IMR-90 (cell line): Measurements from ENCODE around the gene ZYG11B. TPM values are rescaled to one million over a fixed set of nuclear protein-coding genes. Genes with fewer than 3 reads are reported as not detected.

ENCODE experiments used
- ATAC-seq: fragments of 200-7000 bp; cut with Tn5 transposase; 2 replicates; pipeline ENCODE4 v1.9.1; 2020; ENCODE audit warnings: low read depth, mild to moderate bottlenecking, moderate library complexity
- BruUV-seq: library from RNA; stranded (reverse); fragments of 400-500 nt; replicated peaks from 2 replicates; lab custom pipeline; 2021; lab: Mats Ljungman, UMichigan
- CTCF ChIA-PET: fragments of 300-600 bp; formaldehyde crosslinking; extraction: SDS; loops from one replicate; lab custom pipeline; 2021; ENCODE audit warnings: antibody characterized with exemption; lab: Yijun Ruan, JAX
- POLR2A ChIA-PET: fragments of 300-600 bp; sonication (Branson Sonifier 250); formaldehyde crosslinking; loops from one replicate; lab custom pipeline; 2022; ENCODE audit warnings: antibody characterized with exemption; ENCODE audit not compliant: unreplicated experiment; lab: Charles Lee
- DNase-seq: peaks from one replicate; pipeline ENCODE4 v3.0.0; 2013
- H2AFZ ChIP-seq: replicated peaks from 2 replicates; pipeline ENCODE3; 2013; ENCODE audit warnings: low read length, mild to moderate bottlenecking; ENCODE audit not compliant: poor library complexity
- H2AK5ac ChIP-seq: 2 replicates; pipeline ENCODE4 v1.6.1; 2013; ENCODE audit warnings: low read depth, low read length, inconsistent platforms
- H2AK9ac ChIP-seq: replicated peaks from 2 replicates; pipeline ENCODE3; 2013; ENCODE audit warnings: mild to moderate bottlenecking, low read depth, low read length, moderate library complexity; ENCODE audit not compliant: poor library complexity
- H2BK120ac ChIP-seq: 2 replicates; pipeline ENCODE4 v1.6.1; 2013; ENCODE audit warnings: low read depth, low read length, inconsistent platforms
- H2BK15ac ChIP-seq: 3 replicates; pipeline ENCODE4 v1.6.1; 2013; ENCODE audit warnings: low read depth, low read length, inconsistent platforms
- H2BK20ac ChIP-seq: 2 replicates; pipeline ENCODE4 v1.6.1; 2013; ENCODE audit warnings: low read depth, mild to moderate bottlenecking, inconsistent platforms, low read length, moderate library complexity
- H2BK5ac ChIP-seq: 2 replicates; pipeline ENCODE4 v1.6.1; 2013; ENCODE audit warnings: mild to moderate bottlenecking, low read depth, low read length, inconsistent platforms; ENCODE audit not compliant: poor library complexity, severe bottlenecking
- H3K14ac ChIP-seq: replicated peaks from 2 replicates; pipeline ENCODE4 v1.6.1; 2013; ENCODE audit warnings: low read depth, low read length, inconsistent platforms
- H3K18ac ChIP-seq: 2 replicates; pipeline ENCODE4 v1.6.1; 2013; ENCODE audit warnings: low read depth, low read length, control low read depth
- H3K23ac ChIP-seq: 2 replicates; pipeline ENCODE4 v1.6.1; 2013; ENCODE audit warnings: low read depth, low read length, inconsistent platforms
- H3K27ac ChIP-seq: 2 replicates; pipeline ENCODE4 v1.5.1; 2013; ENCODE audit warnings: mild to moderate bottlenecking, control low read depth, low read length; ENCODE audit not compliant: insufficient read depth
- H3K27me3 ChIP-seq: 2 replicates; pipeline ENCODE4 v1.6.1; 2013; ENCODE audit warnings: low read length; ENCODE audit not compliant: control insufficient read depth, insufficient read depth
- H3K36me3 ChIP-seq: 2 replicates; pipeline ENCODE4 v1.6.1; 2013; ENCODE audit warnings: low read length, mixed read lengths; ENCODE audit not compliant: control insufficient read depth, insufficient read depth
- H3K4ac ChIP-seq: 2 replicates; pipeline ENCODE4 v1.6.1; 2013; ENCODE audit warnings: low read depth, low read length, inconsistent platforms
- H3K4me1 ChIP-seq: 2 replicates; pipeline ENCODE4 v1.6.1; 2013; ENCODE audit warnings: low read length, mixed read lengths; ENCODE audit not compliant: control insufficient read depth, insufficient read depth
- H3K4me2 ChIP-seq: 2 replicates; pipeline ENCODE4 v1.6.1; 2013; ENCODE audit warnings: low read depth, mild to moderate bottlenecking, control low read depth, low read length, moderate library complexity
- H3K4me3 ChIP-seq: 2 replicates; pipeline ENCODE4 v1.5.1; 2013; ENCODE audit warnings: low read depth, mild to moderate bottlenecking, control low read depth, low read length, moderate library complexity; ENCODE audit not compliant: insufficient read depth
- H3K56ac ChIP-seq: 2 replicates; pipeline ENCODE4 v1.6.1; 2013; ENCODE audit warnings: low read length, inconsistent platforms; ENCODE audit not compliant: insufficient read depth; ENCODE audit errors: extremely low read depth
- H3K79me1 ChIP-seq, 2 experiments: 2 replicates each; pipeline ENCODE4 v1.6.1; 2013; ENCODE audit warnings: low read length in 2 of 2, inconsistent platforms in 1 of 2, low read depth in 1 of 2
- H3K9ac ChIP-seq: 2 replicates; pipeline ENCODE4 v1.6.1; 2013; ENCODE audit warnings: low read depth, low read length, control low read depth
- H3K9me1 ChIP-seq: 2 replicates; pipeline ENCODE4 v1.6.1; 2013; ENCODE audit warnings: low read length, inconsistent platforms; ENCODE audit not compliant: insufficient read depth
- H3K9me3 ChIP-seq: 2 replicates; pipeline ENCODE4 v1.6.1; 2013; ENCODE audit warnings: low read length; ENCODE audit not compliant: control insufficient read depth, insufficient read depth
- H4K20me1 ChIP-seq: 2 replicates; pipeline ENCODE4 v1.6.1; 2013; ENCODE audit warnings: low read length, inconsistent platforms; ENCODE audit not compliant: insufficient read depth
- H4K5ac ChIP-seq: 2 replicates; pipeline ENCODE4 v1.6.1; 2013; ENCODE audit warnings: mild to moderate bottlenecking, low read depth, low read length, control low read depth
- H4K8ac ChIP-seq, 2 experiments: 2 replicates each; pipeline ENCODE4 v1.6.1; 2013; ENCODE audit warnings: low read depth in 2 of 2, low read length in 2 of 2, control low read depth in 1 of 2, inconsistent platforms in 1 of 2
- H4K91ac ChIP-seq: 2 replicates; pipeline ENCODE4 v1.6.1; 2013; ENCODE audit warnings: low read depth, low read length, inconsistent platforms; ENCODE audit not compliant: insufficient read depth
- BHLHE40 ChIP-seq: fragments of 150-350 bp; IDR thresholded peaks from 2 replicates; pipeline ENCODE4 v1.6.1; 2016; ENCODE audit warnings: mild to moderate bottlenecking, low read depth, low read length
- CEBPB ChIP-seq: IDR thresholded peaks from 2 replicates; pipeline ENCODE4 v1.6.1; 2012; ENCODE audit warnings: low read depth, low read length, improper control_type of control experiment
- CHD1 ChIP-seq: IDR thresholded peaks from 2 replicates; pipeline ENCODE4 v1.6.1; 2012; ENCODE audit warnings: low read depth, low read length, improper control_type of control experiment
- ELK1 ChIP-seq: fragments of 150-350 bp; IDR thresholded peaks from 2 replicates; pipeline ENCODE4 v1.6.1; 2016; ENCODE audit warnings: low read depth, mild to moderate bottlenecking, low read length, moderate library complexity, borderline replicate concordance
- FOS ChIP-seq: fragments of 150-350 bp; IDR thresholded peaks from 2 replicates; pipeline ENCODE4 v1.6.1; 2016; ENCODE audit warnings: low read depth, low read length
- MAFK ChIP-seq: IDR thresholded peaks from 2 replicates; pipeline ENCODE4 v1.6.1; 2012; ENCODE audit warnings: low read depth, low read length, improper control_type of control experiment
- MAZ ChIP-seq: IDR thresholded peaks from 2 replicates; pipeline ENCODE4 v1.6.1; 2012; ENCODE audit warnings: low read depth, mild to moderate bottlenecking, low read length, improper control_type of control experiment, moderate library complexity, borderline replicate concordance
- MXI1 ChIP-seq: IDR thresholded peaks from 2 replicates; pipeline ENCODE4 v1.6.1; 2012; ENCODE audit warnings: low read depth, mild to moderate bottlenecking, low read length, moderate library complexity, borderline replicate concordance
- NFE2L2 ChIP-seq: fragments of 150-350 bp; IDR thresholded peaks from 2 replicates; pipeline ENCODE4 v1.6.1; 2016; ENCODE audit warnings: low read depth, mild to moderate bottlenecking, low read length
- POLR2A ChIP-seq: IDR thresholded peaks from 2 replicates; pipeline ENCODE4 v1.6.1; 2012; ENCODE audit warnings: mild to moderate bottlenecking, low read depth, low read length
- RAD21 ChIP-seq: IDR thresholded peaks from 2 replicates; pipeline ENCODE4 v1.6.1; 2012; ENCODE audit warnings: low read length, improper control_type of control experiment
- RCOR1 ChIP-seq: IDR thresholded peaks from 2 replicates; pipeline ENCODE4 v1.6.1; 2012; ENCODE audit warnings: mild to moderate bottlenecking, low read length, improper control_type of control experiment; ENCODE audit not compliant: insufficient replicate concordance
- RFX5 ChIP-seq: IDR thresholded peaks from 2 replicates; pipeline ENCODE4 v1.8.0; 2012; ENCODE audit warnings: low read depth, mild to moderate bottlenecking, low read length, moderate library complexity
- SMC3 ChIP-seq: fragments of 150-350 bp; IDR thresholded peaks from 2 replicates; pipeline ENCODE4 v1.6.1; 2016; ENCODE audit warnings: low read depth, mild to moderate bottlenecking, antibody characterized with exemption, low read length, moderate library complexity
- WGBS, 2 experiments: methylation state at CpG; one replicate each; pipeline versions ENCODE4 v1.1.5 to v1.1.7; 2013; ENCODE audit warnings: missing lambda C conversion rate in 2 of 2; ENCODE audit not compliant: insufficient read length in 1 of 2; ENCODE audit errors: extremely low coverage in 2 of 2; 5-methylcytosine and 5-hydroxymethylcytosine counted together
- dilution Hi-C: fragments of 300-500 bp; cut with HindIII; formaldehyde crosslinking; loops from one replicate; pipeline ENCODE4 v1.14.3; 2018; ENCODE audit warnings: low sequenced_read_pairs; ENCODE audit not compliant: unreplicated experiment
- in situ Hi-C: fragments of 300-500 bp; cut with MboI; formaldehyde crosslinking; loops from 3 replicates; pipeline ENCODE4 v1.14.3; 2019; ENCODE audit warnings: low sequenced_read_pairs, inconsistent platforms, mixed read lengths
- intact Hi-C: fragments of 100-400 bp; cut with micrococcal nuclease; formaldehyde crosslinking; loops from 2 replicates; pipeline ENCODE4 v1.10.0; 2022
- polyA plus RNA-seq, 3 experiments: library from polyadenylated mRNA; depleted of rRNA; stranded (reverse); fragments of >200 nt; gene quantifications; 2 replicates each; pipeline ENCODE4 v1.2.3, GENCODE V29; 2012; ENCODE audit warnings: low replicate concordance in 1 of 3
- total RNA-seq: library from RNA; depleted of rRNA; stranded (reverse); fragments of >200 nt; gene quantifications from 2 replicates; pipeline ENCODE4 v1.2.3, GENCODE V29; 2012
- TF ChIP-seq, protein P1 (sequence below): conservative IDR thresholded peaks from 2 replicates; pipeline ENCODE4 v1.5.1; 2012; ENCODE audit warnings: mild to moderate bottlenecking, low read depth, low read length, improper control_type of control experiment
- TF ChIP-seq, protein P2 (sequence below): fragments of 150-350 bp; IDR thresholded peaks from 2 replicates; pipeline ENCODE4 v1.6.1; 2017; ENCODE audit warnings: mild to moderate bottlenecking, antibody characterized with exemption, low read length, low read depth

ZYG11B gene
- total and polyA plus RNA-seq, 2 of the 4 experiments (the other 2 are of a cell fraction): 8.1 to 55.2 TPM

DNA sequence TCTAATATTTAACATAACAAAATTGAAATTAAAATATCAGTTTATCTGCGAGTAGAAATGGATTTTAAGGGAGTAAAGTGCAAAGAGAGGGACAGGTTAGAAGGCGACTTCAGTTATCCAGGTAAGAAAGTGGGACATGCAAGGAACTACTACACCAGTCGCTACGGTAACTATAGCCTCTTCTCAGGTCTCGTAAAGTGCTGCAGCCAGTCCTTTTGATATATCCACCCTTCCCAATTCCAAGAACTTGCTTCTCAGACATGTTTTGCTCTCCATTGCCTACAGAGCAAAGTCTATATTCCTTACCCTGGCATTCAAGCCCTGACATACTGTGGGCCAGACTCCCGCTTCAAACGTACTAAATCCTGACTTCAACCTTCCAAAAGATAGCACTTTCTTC lies 30.6 kb upstream of the ZYG11B start:
- Histone ChIP-seq H2BK5ac (no peak overlapping the region), H3K9ac (no peak overlapping the region), H2BK20ac (no peak overlapping the region), H3K4me1 (peaks cover 6% of the 10 kb centered on the region; the same call in 1 of the 2 replicates), H3K4me3 (no peak overlapping the region), H3K36me3 (peaks cover 13% of the 10 kb centered on the region), H4K91ac (no peak overlapping the region), H2AK5ac (no peak overlapping the region), H3K23ac (no peak overlapping the region), H4K8ac (no peak overlapping the region), H3K56ac (no peak overlapping the region), H3K18ac (no peak overlapping the region), H4K20me1 (0 out of 2 replicates have a peak, but pooled peaks cover 5% of the 10 kb centered on the region), H3K27me3 (no peaks in the 10 kb centered on the region), H3K9me3 (no peaks in the 10 kb centered on the region), H2AFZ (no peak overlapping the region), H3K14ac (no peak overlapping the region), H2BK120ac (no peak overlapping the region), H2AK9ac (no peak overlapping the region), H3K9me1 (peaks cover 11% of the 10 kb centered on the region), H4K5ac (no peak overlapping the region), H3K79me1 (peaks cover 21 to 58% of the 10 kb centered on the region in 2 experiments), H2BK15ac (no peak overlapping the region), H3K4me2 (no peak overlapping the region), H3K27ac (no peak overlapping the region), H3K4ac (no peak overlapping the region)
- intact Hi-C loops: no loop called here
- POLR2A ChIA-PET: no interaction called here
- DNase-seq (no peak), ATAC-seq (no peak)
- 98% methylated on average over 5 of the region's 7 CpGs; no CpG with 5 or more reads in 1 of the 2 experiments for WGBS, 2 experiments
- dilution Hi-C loops: no loop called here
- TF ChIP-seq SMC3 (no peak), POLR2A (no peak), MAFK (no peak), RFX5 (no peak), MXI1 (no peak), CHD1 (no peak), NFE2L2 (no peak), ELK1 (no peak), BHLHE40 (no peak), RAD21 (no peak), CEBPB (no peak), RCOR1 (no peak), MAZ (no peak), FOS (no peak)
- TF ChIP-seq, protein P1, sequence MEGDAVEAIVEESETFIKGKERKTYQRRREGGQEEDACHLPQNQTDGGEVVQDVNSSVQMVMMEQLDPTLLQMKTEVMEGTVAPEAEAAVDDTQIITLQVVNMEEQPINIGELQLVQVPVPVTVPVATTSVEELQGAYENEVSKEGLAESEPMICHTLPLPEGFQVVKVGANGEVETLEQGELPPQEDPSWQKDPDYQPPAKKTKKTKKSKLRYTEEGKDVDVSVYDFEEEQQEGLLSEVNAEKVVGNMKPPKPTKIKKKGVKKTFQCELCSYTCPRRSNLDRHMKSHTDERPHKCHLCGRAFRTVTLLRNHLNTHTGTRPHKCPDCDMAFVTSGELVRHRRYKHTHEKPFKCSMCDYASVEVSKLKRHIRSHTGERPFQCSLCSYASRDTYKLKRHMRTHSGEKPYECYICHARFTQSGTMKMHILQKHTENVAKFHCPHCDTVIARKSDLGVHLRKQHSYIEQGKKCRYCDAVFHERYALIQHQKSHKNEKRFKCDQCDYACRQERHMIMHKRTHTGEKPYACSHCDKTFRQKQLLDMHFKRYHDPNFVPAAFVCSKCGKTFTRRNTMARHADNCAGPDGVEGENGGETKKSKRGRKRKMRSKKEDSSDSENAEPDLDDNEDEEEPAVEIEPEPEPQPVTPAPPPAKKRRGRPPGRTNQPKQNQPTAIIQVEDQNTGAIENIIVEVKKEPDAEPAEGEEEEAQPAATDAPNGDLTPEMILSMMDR: no peak
- TF ChIP-seq, protein P2, sequence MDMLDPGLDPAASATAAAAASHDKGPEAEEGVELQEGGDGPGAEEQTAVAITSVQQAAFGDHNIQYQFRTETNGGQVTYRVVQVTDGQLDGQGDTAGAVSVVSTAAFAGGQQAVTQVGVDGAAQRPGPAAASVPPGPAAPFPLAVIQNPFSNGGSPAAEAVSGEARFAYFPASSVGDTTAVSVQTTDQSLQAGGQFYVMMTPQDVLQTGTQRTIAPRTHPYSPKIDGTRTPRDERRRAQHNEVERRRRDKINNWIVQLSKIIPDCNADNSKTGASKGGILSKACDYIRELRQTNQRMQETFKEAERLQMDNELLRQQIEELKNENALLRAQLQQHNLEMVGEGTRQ: no peak
- CTCF ChIA-PET: no interaction called here
- BruUV-seq: no TSS peak
- in situ Hi-C loops: no loop called here
